Stomach (tissue), 9 donors: ENCODE data around the gene CLCN2. TPM values are rescaled to one million over a fixed set of nuclear protein-coding genes. Genes with fewer than 3 reads are reported as not detected.

Source experiments
- DNase-seq, 2 donors: peaks; one replicate each; pipeline versions ENCODE4 v3.0.0 to v3.0.0-alpha.2; 2013 to 2019
- H3K27ac ChIP-seq, 5 donors: fragments of 200-600 bp in 4 of 5; sonication (generic) in 4 of 5; one replicate each; pipeline ENCODE4 v1.5.1; 2013 to 2019; ENCODE audit warnings: mild to moderate bottlenecking in 1 of 5, moderate library complexity in 1 of 5
- H3K27me3 ChIP-seq, 3 donors: fragments of 200-600 bp; sonication (generic); one replicate each; pipeline ENCODE4 v1.5.1; 2017 to 2019; ENCODE audit warnings: mixed run types in 1 of 3
- H3K36me3 ChIP-seq, 4 donors: fragments of 200-600 bp; sonication (generic); 1 replicate in 3 of 4; 2 replicates in 1 of 4; pipeline ENCODE4 v1.5.1; 2016 to 2019
- H3K4me1 ChIP-seq, 4 donors: fragments of 200-600 bp; sonication (generic); one replicate each; pipeline ENCODE4 v1.5.1; 2016 to 2019
- H3K4me3 ChIP-seq, 4 donors: fragments of 200-600 bp; sonication (generic) in 3 of 4; one replicate each; pipeline ENCODE4 v1.5.1; 2016 to 2019; ENCODE audit warnings: mild to moderate bottlenecking in 1 of 4
- H3K9me3 ChIP-seq, 4 donors: fragments of 200-600 bp; sonication (generic); one replicate each; pipeline ENCODE4 v1.5.1; 2016 to 2019
- CTCF ChIP-seq, 7 experiments: fragments of 450-650 bp in 4 of 7; fragments of 200-600 bp in 3 of 7; sonication (generic) in 3 of 7; IDR thresholded peaks; one replicate each; pipeline ENCODE4 v1.5.1; 2016 to 2019; ENCODE audit warnings: antibody characterized with exemption in 7 of 7, control low read depth in 2 of 7, mild to moderate bottlenecking in 1 of 7
- EP300 ChIP-seq: sonication (generic); formaldehyde crosslinking; IDR thresholded peaks from one replicate; pipeline ENCODE4 v1.6.1; 2017; ENCODE audit warnings: antibody characterized with exemption
- POLR2A ChIP-seq, 4 donors: fragments of 450-650 bp; IDR thresholded peaks; one replicate each; pipeline ENCODE4 v1.6.1; 2016; ENCODE audit warnings: antibody characterized with exemption in 4 of 4, control low read depth in 2 of 4, mild to moderate bottlenecking in 1 of 4, moderate library complexity in 1 of 4
- POLR2AphosphoS5 ChIP-seq, 3 donors: sonication (generic); formaldehyde crosslinking; IDR thresholded peaks; one replicate each; pipeline ENCODE4 v1.6.1; 2016; ENCODE audit warnings: antibody characterized with exemption in 3 of 3
- WGBS, 5 donors: extraction: QIAGEN DNeasy Blood & Tissue Kit in 3 of 5; methylation state at CpG; one replicate each; pipeline versions ENCODE4 v1.1.5 to v1.1.7; 2013 to 2018; 5-methylcytosine and 5-hydroxymethylcytosine counted together
- intact Hi-C: fragments of 100-400 bp; cut with DNase I; formaldehyde crosslinking; loops from one replicate; pipeline ENCODE4 v1.15.1; 2023; ENCODE audit warnings: low total_unique reads
- polyA plus RNA-seq, 3 donors: library from polyadenylated mRNA; stranded (reverse); fragments of 200-250 nt; gene quantifications; one replicate each; pipeline ENCODE4 v1.2.3, GENCODE V29; 2013
- total RNA-seq, 5 donors: library from RNA; depleted of rRNA; stranded (reverse); fragments of >200 nt; gene quantifications; one replicate each; pipeline versions ENCODE4 v1.1.0 to v1.2.3, GENCODE V29; 2014 to 2016
- donor health status: healthy with polysubstance abuse.
- donor health status: Bipolar disorder and iron deficiency.
- donor health status: healthy.

The CLCN2 gene
- total and polyA plus RNA-seq, 8 donors = 2.1 to 34.5 (median 5.1) TPM

- no peaks in the 10 kb centered on the region for H3K27me3 ChIP-seq
- intact Hi-C loops = no loop called here
- H3K4me1 ChIP-seq = peaks cover 17 to 68% (median 50%) of the 10 kb centered on the region in 4 donors
- peak in 1 of 2 donors; percentile 66 for DNase-seq
- H3K36me3 ChIP-seq = peaks cover 18 to 60% (median 51%) of the 10 kb centered on the region in 4 donors
- peak overlapping the region in 3 of 5 donors; percentile 49 to 59 (median 50) for H3K27ac ChIP-seq
- H3K4me3 ChIP-seq = no peak overlapping the region
- no peaks in the 10 kb centered on the region for H3K9me3 ChIP-seq
- WGBS, 5 donors = 29 to 55% (median 32%) methylated on average over 3 of the region's 3 CpGs
- TF ChIP-seq CTCF (IDR thresholded peaks at IDR 0.05) (no peak), POLR2AphosphoS5 (IDR thresholded peaks at IDR 0.05) (no peak), POLR2A (IDR thresholded peaks at IDR 0.05) (no peak), EP300 (no peak)
Observed at GRCh38 chr3:184368586-184369183, 7.3 kb upstream of the CLCN2 start.

- Histone ChIP-seq H3K4me3 (no peak overlapping the region), H3K4me1 (peaks cover 20 to 71% (median 54%) of the 10 kb centered on the region in 4 donors), H3K9me3 (no peaks in the 10 kb centered on the region), H3K36me3 (peaks cover 18 to 60% (median 51%) of the 10 kb centered on the region in 4 donors), H3K27me3 (no peaks in the 10 kb centered on the region), H3K27ac (no peak overlapping the region)
- 83 to 90% (median 85%) methylated on average over 9 of the region's 9 CpGs for WGBS, 5 donors
- intact Hi-C loops = no loop called here
- TF ChIP-seq EP300 (no peak), CTCF (IDR thresholded peaks at IDR 0.05) (no peak), POLR2AphosphoS5 (IDR thresholded peaks at IDR 0.05) (no peak), POLR2A (IDR thresholded peaks at IDR 0.05) (no peak)
- no peak for DNase-seq
Observed at GRCh38 chr3:184368116-184368515, 6.7 kb upstream of the CLCN2 start.

GRCh38 chr3:184366619-184367289 lies 5.3 kb upstream of the CLCN2 start:
- TF ChIP-seq CTCF (IDR thresholded peaks at IDR 0.05) (no peak), EP300 (no peak), POLR2AphosphoS5 (IDR thresholded peaks at IDR 0.05) (no peak), POLR2A (IDR thresholded peaks at IDR 0.05) (no peak)
- Histone ChIP-seq H3K9me3 (no peaks in the 10 kb centered on the region), H3K4me3 (no peak overlapping the region), H3K36me3 (peaks cover 18 to 60% (median 51%) of the 10 kb centered on the region in 4 donors), H3K27me3 (no peaks in the 10 kb centered on the region), H3K4me1 (peaks cover 20 to 69% (median 50%) of the 10 kb centered on the region in 4 donors), H3K27ac (peak overlapping the region in 4 of 5 donors; percentile 18 to 61 (median 49))
- DNase-seq = peak in 1 of 2 donors; percentile 82
- intact Hi-C loops = no loop called here
- WGBS, 5 donors = 47 to 78% (median 69%) methylated on average over 5 of the region's 5 CpGs

- intact Hi-C loops = no loop called here
- TF ChIP-seq POLR2A (IDR thresholded peaks at IDR 0.05) = peak in 1 of 4 donors; percentile 49
- TF ChIP-seq POLR2AphosphoS5 (IDR thresholded peaks at IDR 0.05) = peak; percentile 84 to 95 (median 90)
- TF ChIP-seq EP300 = no peak
- peak in 4 of 7 experiments; percentile 31 to 57 (median 44) for TF ChIP-seq CTCF (IDR thresholded peaks at IDR 0.05)
- 0 to 1% (median 0%) methylated on average over 34 to 68 of the region's 68 CpGs for WGBS, 5 donors
- Histone ChIP-seq H3K4me1 (peaks cover 22 to 65% (median 43%) of the 10 kb centered on the region in 4 donors), H3K4me3 (peak overlapping the region; percentile 83 to 95 (median 86)), H3K27ac (peak overlapping the region; percentile 97 to 100 (median 99)), H3K9me3 (no peaks in the 10 kb centered on the region), H3K27me3 (no peaks in the 10 kb centered on the region), H3K36me3 (peaks cover 11 to 36% (median 31%) of the 10 kb centered on the region in 4 donors)
- peak; percentile 98 to 99 for DNase-seq
Observed at GRCh38 chr3:184362668-184363546, 1.5 kb upstream of the CLCN2 start.
